Adrenal gland (tissue), 12 donors: Measurements from ENCODE around the gene CDC42EP4. TPM values are rescaled to one million over a fixed set of nuclear protein-coding genes. Genes with fewer than 3 reads are reported as not detected.
"Not testable (repeated sequence)": the region's sequence is repeated elsewhere in the genome, so short reads cannot be mapped to it uniquely, and the experiment has no call there.

Experiments
- DNase-seq, 7 donors: peaks; one replicate each; pipeline ENCODE4 v3.0.0-alpha.2; 2019 to 2020
- H3K27ac ChIP-seq, 5 donors: fragments of 200-600 bp; sonication (generic) in 4 of 5; 1 replicate in 3 of 5; 2 replicates in 2 of 5; pipeline versions ENCODE4 v1.5.1 to v1.8.0; 2016 to 2020; ENCODE audit warnings: mild to moderate bottlenecking in 1 of 5
- H3K27me3 ChIP-seq: fragments of 200-600 bp; 2 replicates; pipeline ENCODE4 v1.8.0; 2021
- H3K36me3 ChIP-seq, 2 donors: fragments of 200-600 bp; replicated peaks in 1 of 2; 1 replicate in 1 of 2; 2 replicates in 1 of 2; pipeline versions ENCODE4 v1.5.1 to v1.8.0; 2018 to 2022
- H3K4me1 ChIP-seq, 2 donors: fragments of 200-600 bp; replicated peaks in 1 of 2; 1 replicate in 1 of 2; 2 replicates in 1 of 2; pipeline versions ENCODE4 v1.5.1 to v1.8.0; 2018 to 2021
- H3K4me3 ChIP-seq, 4 donors: fragments of 200-600 bp; sonication (generic) in 3 of 4; one replicate each; pipeline ENCODE4 v1.5.1; 2016 to 2018
- H3K9me3 ChIP-seq, 3 donors: fragments of 200-600 bp; sonication (generic) in 1 of 3; replicated peaks in 1 of 3; 1 replicate in 2 of 3; 2 replicates in 1 of 3; pipeline versions ENCODE4 v1.5.1 to v1.8.0; 2016 to 2021
- POLR2A ChIP-seq, 2 donors: fragments of 450-650 bp; IDR thresholded peaks; one replicate each; pipeline ENCODE4 v1.6.1; 2017; ENCODE audit warnings: antibody characterized with exemption in 2 of 2, mild to moderate bottlenecking in 2 of 2, moderate library complexity in 1 of 2
- WGBS, 4 donors: extraction: QIAGEN DNeasy Blood & Tissue Kit in 2 of 4; methylation state at CpG; one replicate each; pipeline versions ENCODE4 v1.1.5 to v1.1.7; 2013 to 2017; 5-methylcytosine and 5-hydroxymethylcytosine counted together
- intact Hi-C, 2 donors: fragments of 100-400 bp; cut with DNase I; formaldehyde crosslinking; loops; one replicate each; pipeline versions ENCODE4 v1.14.1 to v1.15.0; 2022 to 2023
- polyA plus RNA-seq, 3 donors: library from polyadenylated mRNA; stranded (reverse); fragments of 200-250 nt in 2 of 3; fragments of 350-450 nt in 1 of 3; fragmentation: Illumina TruSeq in 1 of 3; extraction: RNeasy Lipid Tissue Mini Kit (QIAGEN cat#74804) in 1 of 3; gene quantifications; one replicate each; pipeline ENCODE4 v1.2.3, GENCODE V29; 2013 to 2014
- total RNA-seq, 9 donors: library from RNA; depleted of rRNA in 4 of 9; stranded (reverse); fragments of >200 nt in 4 of 9; fragments of 120-200 nt in 1 of 9; fragmentation: NEBNext Ultra II Directional in 1 of 9; extraction: Animal tissue kit (Norgen Biotek cat#: 25700) in 1 of 9; gene quantifications; one replicate each; pipeline versions ENCODE4 v1.1.0 to v1.2.4, GENCODE V29; 2013 to 2023
- TF ChIP-seq, protein P1 (sequence below), 6 experiments: fragments of 450-650 bp in 4 of 6; fragments of 200-600 bp in 2 of 6; sonication (generic) in 1 of 6; IDR thresholded peaks; 1 replicate in 5 of 6; 2 replicates in 1 of 6; pipeline versions ENCODE4 v1.5.1 to v1.8.0; 2016 to 2021; ENCODE audit warnings: antibody characterized with exemption in 6 of 6, mild to moderate bottlenecking in 2 of 6, moderate library complexity in 1 of 6
- donor health status: healthy with polysubstance abuse.
- donor health status: Bipolar disorder and iron deficiency.
- donor health status: DM: yes; HTN: yes; CAD: no.
- donor health status: DM: no; HTN: no; CAD: no.
- donor health status: DM: no; HTN: no; CAD: no.
- donor health status: DM: yes; HTN: yes; CAD: no.

The CDC42EP4 gene
- total and polyA plus RNA-seq, 12 donors: 24.4 to 172 (median 96.5) TPM

DNA sequence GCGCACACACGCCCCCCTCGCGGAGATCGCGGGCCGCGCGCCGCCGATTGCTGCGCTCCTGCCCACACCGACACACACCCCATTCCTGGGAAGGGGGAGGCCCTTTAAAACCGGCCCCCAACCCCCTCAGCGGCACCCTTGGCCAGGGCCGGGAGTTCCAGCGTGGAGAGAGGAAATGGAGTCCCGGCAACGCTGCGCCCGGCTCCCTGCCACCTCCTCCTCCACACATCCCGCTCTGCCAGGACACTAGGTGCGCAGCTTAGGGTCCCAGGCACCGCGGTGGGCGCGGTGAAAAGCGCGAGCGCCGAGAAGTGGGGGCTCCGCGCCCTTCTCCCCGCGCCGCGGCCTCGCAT, 397 bp downstream of the CDC42EP4 start:
- DNase-seq: peak in 1 of 7 donors; percentile 69
- Histone ChIP-seq H3K27me3 (no peaks in the 10 kb centered on the region), H3K4me3 (peak overlapping the region; percentile 61 to 99 (median 92)), H3K4me1 (peaks cover 35 to 41% of the 10 kb centered on the region in 2 donors), H3K36me3 (no peaks in the 10 kb centered on the region), H3K27ac (peak overlapping the region; percentile 90 to 99 (median 98)), H3K9me3 (no peaks in the 10 kb centered on the region)
- WGBS, 4 donors: 0 to 1% (median 1%) methylated on average over 6 to 38 of the region's 38 CpGs; no CpG with 5 or more reads in 1 of the 4 donors
- TF ChIP-seq POLR2A (IDR thresholded peaks at IDR 0.05): no peak
- TF ChIP-seq, protein P1, sequence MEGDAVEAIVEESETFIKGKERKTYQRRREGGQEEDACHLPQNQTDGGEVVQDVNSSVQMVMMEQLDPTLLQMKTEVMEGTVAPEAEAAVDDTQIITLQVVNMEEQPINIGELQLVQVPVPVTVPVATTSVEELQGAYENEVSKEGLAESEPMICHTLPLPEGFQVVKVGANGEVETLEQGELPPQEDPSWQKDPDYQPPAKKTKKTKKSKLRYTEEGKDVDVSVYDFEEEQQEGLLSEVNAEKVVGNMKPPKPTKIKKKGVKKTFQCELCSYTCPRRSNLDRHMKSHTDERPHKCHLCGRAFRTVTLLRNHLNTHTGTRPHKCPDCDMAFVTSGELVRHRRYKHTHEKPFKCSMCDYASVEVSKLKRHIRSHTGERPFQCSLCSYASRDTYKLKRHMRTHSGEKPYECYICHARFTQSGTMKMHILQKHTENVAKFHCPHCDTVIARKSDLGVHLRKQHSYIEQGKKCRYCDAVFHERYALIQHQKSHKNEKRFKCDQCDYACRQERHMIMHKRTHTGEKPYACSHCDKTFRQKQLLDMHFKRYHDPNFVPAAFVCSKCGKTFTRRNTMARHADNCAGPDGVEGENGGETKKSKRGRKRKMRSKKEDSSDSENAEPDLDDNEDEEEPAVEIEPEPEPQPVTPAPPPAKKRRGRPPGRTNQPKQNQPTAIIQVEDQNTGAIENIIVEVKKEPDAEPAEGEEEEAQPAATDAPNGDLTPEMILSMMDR (IDR thresholded peaks at IDR 0.05): no peak
- intact Hi-C loops: loop anchor here in 1 of 2 donors (5.0 kb wide), 1 partner anchor 56 kb away; no protein-coding TSS in a partner anchor

DNA sequence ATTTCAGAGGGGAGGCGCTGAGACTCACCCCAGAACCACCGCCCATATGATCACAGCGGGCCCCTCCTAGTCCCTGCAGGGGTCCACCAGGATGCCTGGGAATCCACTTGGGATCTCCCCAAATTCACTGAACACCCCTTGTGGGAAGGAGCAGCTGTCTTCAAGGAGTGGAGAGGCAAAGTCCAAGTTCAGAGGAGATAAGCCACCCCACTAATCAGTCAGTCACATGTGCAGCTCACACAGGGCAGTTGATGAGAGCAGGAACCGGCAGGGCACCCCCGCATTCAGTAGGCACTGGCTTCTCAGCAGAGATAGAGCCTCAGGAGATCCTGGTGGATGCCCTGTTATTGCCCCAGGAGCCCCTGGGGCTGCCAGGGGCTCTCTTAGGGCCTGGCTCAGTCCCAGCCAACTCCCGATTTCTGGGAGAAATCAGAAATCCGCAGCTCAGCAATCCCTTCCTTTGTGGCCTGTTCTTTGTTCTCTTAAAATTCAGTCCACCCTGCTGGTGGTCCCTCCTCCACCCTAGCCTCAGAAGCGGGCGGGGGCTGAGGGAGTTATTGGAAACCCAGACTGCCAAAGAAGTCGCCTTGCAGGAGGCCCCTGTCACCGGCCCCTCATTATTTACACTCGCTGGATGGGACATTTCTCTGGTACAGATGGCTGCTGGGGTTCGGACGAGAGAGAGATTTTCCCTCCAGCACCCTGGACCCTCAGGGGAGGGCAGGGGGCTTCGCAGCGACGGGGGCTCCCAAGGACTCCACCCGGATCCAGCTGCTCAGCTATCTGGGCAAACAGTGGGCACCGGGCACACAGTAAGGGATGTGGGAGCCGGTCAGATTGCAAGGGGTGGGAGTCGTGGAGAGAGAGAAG, 1.8 kb downstream of the CDC42EP4 start:
- Histone ChIP-seq H3K4me3 (peak overlapping the region; percentile 35 to 97 (median 74)), H3K9me3 (no peaks in the 10 kb centered on the region), H3K27me3 (no peaks in the 10 kb centered on the region), H3K27ac (peak overlapping the region; percentile 90 to 99 (median 98)), H3K4me1 (peaks cover 50 to 56% of the 10 kb centered on the region in 2 donors), H3K36me3 (no peaks in the 10 kb centered on the region)
- WGBS, 4 donors: 4 to 11% (median 9%) methylated on average over 11 to 21 of the region's 21 CpGs
- peak in 5 of 7 donors; percentile 70 to 85 (median 73) for DNase-seq
- intact Hi-C loops: loop anchor here in 1 of 2 donors (5.0 kb wide), 1 partner anchor 57 kb away; no protein-coding TSS in a partner anchor
- TF ChIP-seq, protein P1 (IDR thresholded peaks at IDR 0.05): no peak
- peak in 1 of 2 donors; percentile 77 for TF ChIP-seq POLR2A (IDR thresholded peaks at IDR 0.05)

DNA sequence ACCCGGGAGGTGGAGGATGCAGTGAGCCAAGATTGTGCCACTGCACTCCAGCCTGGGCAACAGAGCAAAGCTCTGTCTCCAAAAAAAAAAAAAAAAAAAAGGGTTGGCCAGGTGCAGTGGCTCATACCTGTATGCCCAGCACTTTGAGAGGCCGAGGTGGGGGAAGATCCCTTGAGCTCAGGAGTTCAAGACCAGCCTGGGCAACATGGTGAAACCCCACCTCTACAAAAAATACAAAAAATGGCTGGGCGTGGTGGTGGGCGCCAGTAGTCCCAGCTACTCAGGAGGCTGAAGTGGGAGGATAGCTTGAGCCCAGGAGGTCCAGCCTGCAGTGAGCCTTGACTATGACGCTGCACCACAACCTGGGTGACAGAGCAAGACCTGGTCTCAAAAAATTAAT, 2.8 kb downstream of the CDC42EP4 start:
- H3K27me3 ChIP-seq, H3K9me3 ChIP-seq, intact Hi-C loops, DNase-seq, H3K36me3 ChIP-seq: not testable (repeated sequence)
- 47 to 66% (median 59%) methylated on average over 4 to 5 of the region's 5 CpGs for WGBS, 4 donors
- Histone ChIP-seq H3K27ac (peak overlapping the region; percentile 90 to 99 (median 98)), H3K4me1 (peaks cover 59 to 66% of the 10 kb centered on the region in 2 donors), H3K4me3 (peak overlapping the region in 1 of 4 donors; percentile 88)

DNA sequence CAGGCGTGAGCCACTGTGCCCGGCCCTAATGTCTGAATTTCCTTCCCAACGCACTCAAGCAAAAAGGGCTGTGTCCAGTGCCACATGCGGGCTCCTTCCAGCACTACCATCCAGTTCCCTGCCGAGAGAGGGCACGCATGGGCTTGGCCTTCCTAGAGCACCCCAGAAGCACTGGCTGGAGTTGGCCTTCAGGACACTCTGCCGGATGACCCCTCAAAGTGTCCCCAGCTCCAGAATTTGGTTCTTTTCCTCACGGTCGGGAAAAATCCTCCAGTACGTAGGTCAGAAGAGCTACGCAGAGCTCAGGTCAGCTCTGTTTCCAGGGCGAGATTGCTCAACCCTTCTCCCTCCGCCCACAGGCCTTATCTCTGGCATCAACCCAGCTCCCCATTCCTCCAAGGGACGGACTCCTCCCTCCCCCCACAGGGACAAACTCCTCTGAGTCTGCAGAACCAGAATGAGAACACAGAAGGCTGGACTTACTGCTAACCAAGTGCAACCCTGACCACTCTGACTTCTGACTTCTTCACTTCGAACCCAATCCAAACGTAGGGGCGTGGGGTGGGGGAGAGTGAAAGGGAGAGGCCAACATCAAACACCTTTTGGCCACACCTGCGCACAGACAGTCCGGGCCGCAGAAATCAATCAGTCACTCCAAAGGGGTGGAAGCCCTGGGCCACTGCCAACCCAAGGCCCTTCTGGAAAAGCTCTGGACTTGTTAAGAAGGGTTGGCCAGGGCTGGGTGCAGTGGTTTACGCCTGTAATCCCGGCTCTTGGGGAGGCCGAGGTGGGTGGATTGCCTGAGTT, 3.6 kb downstream of the CDC42EP4 start:
- Histone ChIP-seq H3K4me1 (peaks cover 66 to 73% of the 10 kb centered on the region in 2 donors), H3K27ac (peak overlapping the region; percentile 90 to 99 (median 98)), H3K27me3 (no peaks in the 10 kb centered on the region), H3K4me3 (peak overlapping the region in 1 of 4 donors; percentile 88), H3K36me3 (no peaks in the 10 kb centered on the region), H3K9me3 (no peaks in the 10 kb centered on the region)
- 13 to 30% (median 20%) methylated on average over 15 to 23 of the region's 23 CpGs for WGBS, 4 donors
- intact Hi-C loops: no loop called here
- peak; percentile 35 to 90 for TF ChIP-seq POLR2A (IDR thresholded peaks at IDR 0.05)
- TF ChIP-seq, protein P1 (IDR thresholded peaks at IDR 0.05): no peak
- DNase-seq: peak; percentile 93 to 98 (median 98)
